Stimulated activated CD4-positive, alpha-beta T cell treated with anti-CD3 and anti-CD28 coated beads, Interleukin-1b, Interleukin-23, amount 100 ng/mL, for 4 hours (primary cell): Measurements from ENCODE around the gene FANCL.
"Not testable (repeated sequence)": the region's sequence is repeated elsewhere in the genome, so short reads cannot be mapped to it uniquely, and the experiment has no call there.

Experiments used
- DNase-seq, 2 donors: peaks; one replicate each; pipeline ENCODE4 v3.0.0-alpha.2; 2020; ENCODE audit warnings: low read depth in 2 of 2

Gene FANCL

DNA sequence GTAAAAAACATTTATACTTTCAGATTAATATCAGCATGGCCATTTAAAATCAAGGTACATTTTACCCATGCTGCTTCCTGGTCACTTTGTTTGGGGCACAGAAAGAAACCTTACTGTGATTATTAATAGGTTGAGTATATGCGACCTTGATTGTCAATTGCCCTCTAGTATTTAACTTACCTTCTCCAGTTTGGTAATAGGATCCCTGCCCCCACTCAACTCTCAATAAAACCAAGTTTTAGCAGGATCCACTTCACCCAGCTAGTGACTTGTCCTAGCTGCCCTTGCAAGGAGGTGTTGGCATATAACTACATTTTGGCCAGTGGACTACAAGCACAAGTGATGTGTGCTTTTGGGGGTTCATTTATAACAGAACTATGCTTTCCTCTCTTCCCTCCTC, 34.3 kb downstream of the FANCL start:
- no peak for DNase-seq

DNA sequence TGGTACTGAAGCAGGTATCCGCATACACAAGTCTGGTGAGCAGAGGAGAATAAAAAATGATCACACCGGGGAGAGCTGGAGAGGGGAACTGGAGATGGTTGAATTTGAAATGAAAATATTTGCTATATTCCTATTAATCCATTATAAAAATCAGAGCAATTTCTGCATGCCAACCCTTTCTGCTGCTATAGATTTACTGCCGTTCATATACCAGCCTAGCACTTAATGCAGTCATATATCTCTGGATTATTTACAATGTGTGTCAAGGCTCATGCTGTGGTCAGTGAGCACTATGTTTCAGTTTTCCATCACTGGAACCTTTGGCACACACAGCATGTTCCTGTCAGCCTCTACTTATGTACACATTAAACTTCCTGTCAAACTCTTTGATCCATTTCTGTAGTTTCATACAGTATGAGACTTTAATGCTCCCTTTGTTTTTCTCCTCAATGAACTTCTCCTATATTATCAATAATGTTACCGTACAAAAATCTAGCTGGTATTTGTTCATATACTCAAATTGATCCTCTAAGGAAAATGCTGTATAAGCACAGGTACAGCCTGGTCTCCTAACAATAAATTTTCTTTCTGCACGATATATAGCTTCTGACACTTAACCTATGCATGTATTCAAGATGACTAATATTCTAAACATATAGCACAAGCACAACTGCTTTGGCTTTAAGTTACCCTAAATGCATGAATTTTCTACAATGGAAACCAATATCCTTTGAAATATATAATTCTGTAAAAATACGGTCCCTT, 36.7 kb downstream of the FANCL start:
- no peak for DNase-seq

GRCh38 chr2:58203018-58203417, 38.1 kb downstream of the FANCL start:
- no peak for DNase-seq

- no peak for DNase-seq
Measured at GRCh38 chr2:58202404-58202803, 38.7 kb downstream of the FANCL start.

GRCh38 chr2:58197894-58198293, 43.2 kb downstream of the FANCL start:
- no peak for DNase-seq

- no peak for DNase-seq
Measured at GRCh38 chr2:58195662-58196061, 45.5 kb downstream of the FANCL start.

GRCh38 chr2:58194458-58194857, 46.7 kb downstream of the FANCL start:
- no peak for DNase-seq

- not testable (repeated sequence) for DNase-seq
Measured at GRCh38 chr2:58187022-58187421, 54.1 kb downstream of the FANCL start.

- DNase-seq, result no peak
Measured at GRCh38 chr2:58186501-58186900, 54.6 kb downstream of the FANCL start.

DNA sequence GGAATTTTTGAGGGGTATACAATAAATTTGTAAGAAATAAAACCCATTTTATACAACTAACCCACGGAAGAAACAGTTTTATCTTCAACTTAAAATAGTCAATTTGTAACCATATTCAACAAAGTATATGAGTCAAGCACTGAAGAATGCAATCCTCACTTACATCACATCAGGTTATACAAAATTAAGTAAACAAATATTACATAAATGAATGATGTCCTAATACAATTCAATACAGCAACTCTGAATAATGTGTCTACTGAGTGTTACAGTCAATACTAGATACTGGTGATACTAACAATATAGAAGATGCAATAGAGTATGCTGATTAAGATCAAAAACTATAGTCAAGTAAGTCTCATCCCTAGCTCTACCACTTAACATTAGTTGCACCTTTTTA, 58.6 kb downstream of the FANCL start:
- no peak for DNase-seq

- DNase-seq, result no peak
Measured at GRCh38 chr2:58180635-58181034, 60.5 kb downstream of the FANCL start.

DNA sequence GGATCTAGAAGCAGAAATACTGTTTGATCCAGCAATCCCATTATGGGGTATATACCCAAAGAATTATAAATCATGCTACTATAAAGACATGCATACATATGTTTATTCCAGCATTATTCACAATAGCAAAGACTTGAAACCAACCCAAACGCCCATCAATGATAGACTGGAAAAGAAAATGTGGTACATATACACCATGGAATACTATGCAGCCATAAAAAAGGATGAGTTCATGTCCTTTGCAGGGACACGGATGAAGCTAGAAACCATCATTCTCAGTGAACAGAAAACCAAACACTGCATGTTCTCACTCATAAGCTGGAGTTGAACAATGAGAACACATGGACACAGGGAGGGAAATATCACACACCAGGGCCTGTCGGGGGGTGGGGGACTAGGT, 61.0 kb downstream of the FANCL start:
- not testable (repeated sequence) for DNase-seq

GRCh38 chr2:58177187-58177586, 63.9 kb downstream of the FANCL start:
- not testable (repeated sequence) for DNase-seq

DNA sequence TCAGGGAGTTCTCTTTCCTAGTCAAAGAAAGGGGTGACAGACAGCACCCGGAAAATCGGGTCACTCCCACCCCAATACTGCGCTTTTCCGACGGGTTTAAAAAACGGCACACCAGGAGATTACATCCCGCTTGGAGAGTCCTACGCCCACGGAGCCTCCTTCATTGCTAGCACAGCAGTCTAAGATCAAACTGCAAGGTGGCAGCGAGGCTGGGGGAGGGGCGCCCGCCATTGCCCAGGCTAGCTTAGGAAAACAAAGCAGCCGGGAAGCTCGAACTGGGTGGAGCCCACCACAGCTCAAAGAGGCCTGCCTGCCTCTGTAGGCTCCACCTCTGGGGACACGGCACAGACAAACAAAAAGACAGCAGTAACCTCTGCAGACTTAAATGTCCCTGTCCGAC, 69.3 kb downstream of the FANCL start:
- not testable (repeated sequence) for DNase-seq

- not testable (repeated sequence) for DNase-seq
Measured at GRCh38 chr2:58170334-58170933, 70.7 kb downstream of the FANCL start.

DNA sequence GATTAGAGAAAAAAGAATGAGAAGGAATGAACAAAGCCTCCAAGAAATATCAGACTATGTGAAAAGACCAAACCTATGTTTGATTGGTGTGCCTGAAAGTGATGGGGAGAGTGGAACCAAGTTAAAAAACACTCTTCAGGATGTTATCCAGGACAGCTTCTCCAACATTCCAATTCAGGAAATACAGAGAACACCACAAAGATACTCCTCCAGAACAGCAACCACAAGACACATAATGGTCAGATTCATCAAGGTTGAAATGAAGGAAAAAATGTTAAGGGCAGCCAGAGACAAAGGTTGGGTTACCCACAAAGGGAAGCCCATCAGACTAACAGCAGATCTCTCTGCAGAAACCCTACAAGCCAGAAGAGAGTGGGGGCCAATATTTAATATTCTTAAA, 71.3 kb downstream of the FANCL start:
- DNase-seq, result not testable (repeated sequence)

- not testable (repeated sequence) for DNase-seq
Measured at GRCh38 chr2:58168130-58168529, 73.0 kb downstream of the FANCL start.

GRCh38 chr2:58163913-58164312, 77.2 kb downstream of the FANCL start:
- DNase-seq, result no peak

GRCh38 chr2:58158481-58158880, 82.6 kb downstream of the FANCL start:
- DNase-seq, result no peak

DNA sequence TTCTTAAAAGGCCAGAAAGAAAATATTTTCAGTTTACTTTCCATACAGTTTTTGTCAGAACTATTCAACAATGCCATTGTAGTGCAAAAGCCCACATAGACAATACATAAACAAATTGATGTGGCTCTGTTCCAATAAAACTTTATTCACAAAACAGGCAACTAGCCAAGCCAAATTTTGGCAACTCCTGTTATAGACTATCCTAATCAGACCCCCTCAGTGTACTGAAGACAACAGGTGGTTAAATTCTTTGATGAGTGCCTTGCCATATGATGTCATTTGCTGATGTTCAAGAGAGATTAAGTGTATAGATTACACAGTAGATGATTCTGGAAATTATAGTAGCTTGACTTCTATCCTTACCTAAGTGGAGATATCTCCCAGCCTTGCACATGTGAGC, 83.4 kb downstream of the FANCL start:
- no peak for DNase-seq

DNA sequence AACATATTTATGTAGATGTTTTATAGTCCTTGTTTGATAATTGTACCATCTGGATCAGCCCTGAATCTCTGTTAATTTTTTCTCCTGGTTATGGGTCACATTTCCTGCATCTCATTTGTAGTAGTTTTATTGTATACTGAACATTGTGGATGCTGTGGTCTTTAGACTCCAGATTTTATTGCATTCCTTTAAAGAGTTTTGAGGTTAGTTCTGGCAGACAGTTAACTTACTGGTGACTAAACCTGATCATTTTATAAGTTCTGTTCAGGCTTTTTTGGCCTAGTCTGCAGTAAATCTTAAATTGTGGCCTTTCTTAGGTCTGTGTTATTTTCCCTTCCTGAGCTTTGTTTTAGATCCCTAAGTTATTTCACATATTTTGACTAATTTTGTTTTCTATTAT, 84.3 kb downstream of the FANCL start:
- no peak for DNase-seq

- no peak for DNase-seq
Measured at GRCh38 chr2:58155160-58155778, 85.9 kb downstream of the FANCL start.

GRCh38 chr2:58146707-58147106, 94.4 kb downstream of the FANCL start:
- DNase-seq, result peak in 1 of 2 donors; percentile 7
